Smooth muscle cell of bladder (primary cell): Measurements from ENCODE around the gene HPF1. TPM values are rescaled to one million over a fixed set of nuclear protein-coding genes. Genes with fewer than 3 reads are reported as not detected.

Experiments
- total RNA-seq: library from RNA; depleted of rRNA; stranded (reverse); fragments of >200 nt; gene quantifications from 2 replicates; pipeline ENCODE4 v1.2.3, GENCODE V29; 2014

HPF1 gene
- total RNA-seq, result 15.2 and 19.7 TPM in 2 replicates

DNA sequence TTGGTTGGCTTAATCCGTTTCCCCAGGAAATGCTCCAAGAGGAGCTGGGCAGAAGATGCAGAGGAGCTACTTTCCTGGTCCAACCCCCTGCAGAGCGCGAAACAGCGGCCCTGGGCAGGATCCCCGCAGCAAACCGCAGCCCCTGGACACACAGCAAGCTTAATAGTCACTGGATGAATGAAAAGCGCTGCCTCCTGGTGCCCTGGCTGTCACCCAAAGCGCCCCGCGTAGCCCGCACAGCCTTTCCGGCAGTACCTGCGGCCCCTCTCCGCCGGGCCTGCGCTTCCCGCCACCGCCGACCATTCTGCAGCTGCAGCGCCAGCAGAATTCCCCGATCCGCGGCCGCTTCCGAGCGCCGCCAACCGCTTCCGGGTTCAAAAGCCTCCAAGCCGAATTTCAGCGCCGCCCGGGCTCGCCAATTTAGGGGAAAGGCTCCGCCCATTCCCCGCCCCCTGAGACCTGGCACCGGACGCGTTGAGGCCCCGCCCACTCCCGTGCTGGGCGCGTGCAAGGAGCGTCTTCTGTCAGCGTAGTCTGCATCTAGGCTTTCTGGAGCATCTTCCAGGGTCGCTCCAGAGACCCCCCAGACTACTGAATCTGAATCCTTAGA lies at the start of gene HPF1:
Gene HPF1 (minus strand): TSS at position 370 of the 610 bp plus-strand sequence. CDS start 67 bp downstream, at position 303.

Other genes starting within 250 kb of the HPF1 start
- 7.4 and 10.3 TPM in 2 replicates for gene NEK1, start 145.4 kb downstream of the HPF1 start, total RNA-seq
- 38.0 and 47.8 TPM in 2 replicates for gene CLCN3, start 137.4 kb downstream of the HPF1 start, total RNA-seq